ENCODE results near the gene EPB41. TPM values are rescaled to one million over a fixed set of nuclear protein-coding genes. Genes with fewer than 3 reads are reported as not detected.

EPB41 gene
- polyA plus RNA-seq, 1 of the 3 experiments (the other 2 are of a cell fraction) = 7.4 TPM

DNA sequence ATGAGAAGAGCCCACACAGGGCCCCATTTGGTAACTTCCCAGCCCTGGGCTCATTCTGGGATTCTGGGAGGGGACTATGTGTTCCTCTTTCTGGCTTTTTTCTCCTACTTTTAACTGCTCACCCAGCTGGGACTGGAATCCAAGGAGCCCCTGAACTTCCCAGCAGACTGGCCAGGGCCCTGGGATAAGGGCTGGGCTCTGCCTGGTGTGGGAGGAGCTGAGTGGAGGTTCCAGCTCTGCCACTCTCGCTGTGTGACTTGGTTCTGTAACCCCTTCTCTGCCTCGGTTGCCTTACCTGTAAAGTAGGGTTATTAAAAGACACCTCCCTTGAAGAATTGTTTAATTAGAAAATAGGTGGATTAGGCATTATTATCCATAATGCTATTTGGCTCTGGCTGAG, 19.6 kb upstream of the EPB41 start (continued):
- TF ChIP-seq EP300 (IDR thresholded peaks at IDR 0.05; ENCODE audit: borderline replicate concordance in 1 of 2, low read depth in 1 of 2, low read length in 1 of 2) = no peak
- no peak for TF ChIP-seq MXI1 (IDR thresholded peaks at IDR 0.05; ENCODE audit: low read depth, low read length)
- TF ChIP-seq, protein P1, sequence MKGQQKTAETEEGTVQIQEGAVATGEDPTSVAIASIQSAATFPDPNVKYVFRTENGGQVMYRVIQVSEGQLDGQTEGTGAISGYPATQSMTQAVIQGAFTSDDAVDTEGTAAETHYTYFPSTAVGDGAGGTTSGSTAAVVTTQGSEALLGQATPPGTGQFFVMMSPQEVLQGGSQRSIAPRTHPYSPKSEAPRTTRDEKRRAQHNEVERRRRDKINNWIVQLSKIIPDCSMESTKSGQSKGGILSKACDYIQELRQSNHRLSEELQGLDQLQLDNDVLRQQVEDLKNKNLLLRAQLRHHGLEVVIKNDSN (IDR thresholded peaks at IDR 0.05; ENCODE audit: borderline replicate concordance, low read depth) = no peak
- no peak for TF ChIP-seq RAD21 (IDR thresholded peaks at IDR 0.05; ENCODE audit: low read length)
- TF ChIP-seq, protein P2, sequence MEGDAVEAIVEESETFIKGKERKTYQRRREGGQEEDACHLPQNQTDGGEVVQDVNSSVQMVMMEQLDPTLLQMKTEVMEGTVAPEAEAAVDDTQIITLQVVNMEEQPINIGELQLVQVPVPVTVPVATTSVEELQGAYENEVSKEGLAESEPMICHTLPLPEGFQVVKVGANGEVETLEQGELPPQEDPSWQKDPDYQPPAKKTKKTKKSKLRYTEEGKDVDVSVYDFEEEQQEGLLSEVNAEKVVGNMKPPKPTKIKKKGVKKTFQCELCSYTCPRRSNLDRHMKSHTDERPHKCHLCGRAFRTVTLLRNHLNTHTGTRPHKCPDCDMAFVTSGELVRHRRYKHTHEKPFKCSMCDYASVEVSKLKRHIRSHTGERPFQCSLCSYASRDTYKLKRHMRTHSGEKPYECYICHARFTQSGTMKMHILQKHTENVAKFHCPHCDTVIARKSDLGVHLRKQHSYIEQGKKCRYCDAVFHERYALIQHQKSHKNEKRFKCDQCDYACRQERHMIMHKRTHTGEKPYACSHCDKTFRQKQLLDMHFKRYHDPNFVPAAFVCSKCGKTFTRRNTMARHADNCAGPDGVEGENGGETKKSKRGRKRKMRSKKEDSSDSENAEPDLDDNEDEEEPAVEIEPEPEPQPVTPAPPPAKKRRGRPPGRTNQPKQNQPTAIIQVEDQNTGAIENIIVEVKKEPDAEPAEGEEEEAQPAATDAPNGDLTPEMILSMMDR (IDR thresholded peaks at IDR 0.05) = no peak
- TF ChIP-seq, protein P3, sequence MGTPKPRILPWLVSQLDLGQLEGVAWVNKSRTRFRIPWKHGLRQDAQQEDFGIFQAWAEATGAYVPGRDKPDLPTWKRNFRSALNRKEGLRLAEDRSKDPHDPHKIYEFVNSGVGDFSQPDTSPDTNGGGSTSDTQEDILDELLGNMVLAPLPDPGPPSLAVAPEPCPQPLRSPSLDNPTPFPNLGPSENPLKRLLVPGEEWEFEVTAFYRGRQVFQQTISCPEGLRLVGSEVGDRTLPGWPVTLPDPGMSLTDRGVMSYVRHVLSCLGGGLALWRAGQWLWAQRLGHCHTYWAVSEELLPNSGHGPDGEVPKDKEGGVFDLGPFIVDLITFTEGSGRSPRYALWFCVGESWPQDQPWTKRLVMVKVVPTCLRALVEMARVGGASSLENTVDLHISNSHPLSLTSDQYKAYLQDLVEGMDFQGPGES (IDR thresholded peaks at IDR 0.05; ENCODE audit: low read depth, low read length) = no peak
- TF ChIP-seq TCF12 (IDR thresholded peaks at IDR 0.05) = no peak

DNA sequence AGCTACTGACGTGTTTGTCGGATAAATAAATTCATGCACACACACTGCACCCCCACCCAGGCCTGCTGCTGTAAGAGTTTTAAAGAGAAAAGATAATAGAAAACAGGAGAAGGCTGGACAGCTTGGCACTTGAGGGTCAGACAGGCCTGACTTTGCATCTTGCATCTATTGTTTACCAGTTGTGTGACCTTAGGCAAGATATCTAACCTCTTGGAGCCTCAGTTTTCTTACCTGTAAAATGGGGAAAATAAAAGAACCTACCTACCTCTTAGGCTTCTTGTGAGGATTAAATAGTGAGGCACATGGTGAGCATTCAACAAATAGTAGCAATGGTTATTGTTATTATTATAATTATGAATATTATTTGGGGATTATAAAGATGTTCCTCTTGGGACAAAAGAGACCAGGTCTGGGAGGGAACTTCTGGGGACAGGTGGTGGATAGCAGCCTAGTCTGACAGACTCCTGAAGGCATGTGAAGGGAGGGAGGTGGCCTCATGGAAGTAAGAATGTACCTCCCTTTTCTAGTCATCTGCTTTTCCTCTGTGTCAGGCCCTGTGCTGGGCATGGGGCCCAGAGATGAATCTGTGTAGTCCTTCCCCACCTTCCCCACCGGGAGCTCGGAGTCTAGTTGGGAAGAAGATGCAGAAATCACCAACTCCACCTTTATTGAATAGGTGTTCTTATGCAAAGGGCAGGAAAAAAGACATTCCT, 18.3 kb upstream of the EPB41 start:
- H3K4me3 ChIP-seq (ENCODE audit: low read depth in 2 of 2, low read length in 1 of 2) = no peak overlapping the region
- H3K27ac ChIP-seq (ENCODE audit: low read depth in 2 of 2, low read length in 1 of 2) = no peak overlapping the region
- no peak overlapping the region for H3K4me2 ChIP-seq
- no peaks in the 10 kb centered on the region for H3K9me3 ChIP-seq
- no peaks in the 10 kb centered on the region for H3K79me2 ChIP-seq (ENCODE audit: insufficient read depth)
- ChIA-PET POLR2A (no interaction called here), CTCF (interaction anchor here (2.3 to 6.6 kb wide), 2 partner anchors 14 to 138 kb away, joined by 9 to 31 read pairs; no protein-coding TSS in a partner anchor)
- H4K20me1 ChIP-seq (ENCODE audit: insufficient read depth) = no peaks in the 10 kb centered on the region
- DNase-seq = no peak
- H3K9ac ChIP-seq = no peak overlapping the region
- 86% methylated on average over 4 of the region's 4 CpGs for WGBS (ENCODE audit: low lambda C conversion rate)
- H2AFZ ChIP-seq (ENCODE audit: low read depth) = no peak overlapping the region
- TF ChIP-seq, protein P4, sequence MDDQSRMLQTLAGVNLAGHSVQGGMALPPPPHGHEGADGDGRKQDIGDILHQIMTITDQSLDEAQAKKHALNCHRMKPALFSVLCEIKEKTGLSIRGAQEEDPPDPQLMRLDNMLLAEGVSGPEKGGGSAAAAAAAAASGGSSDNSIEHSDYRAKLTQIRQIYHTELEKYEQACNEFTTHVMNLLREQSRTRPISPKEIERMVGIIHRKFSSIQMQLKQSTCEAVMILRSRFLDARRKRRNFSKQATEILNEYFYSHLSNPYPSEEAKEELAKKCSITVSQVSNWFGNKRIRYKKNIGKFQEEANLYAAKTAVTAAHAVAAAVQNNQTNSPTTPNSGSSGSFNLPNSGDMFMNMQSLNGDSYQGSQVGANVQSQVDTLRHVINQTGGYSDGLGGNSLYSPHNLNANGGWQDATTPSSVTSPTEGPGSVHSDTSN (IDR thresholded peaks at IDR 0.05) = 0 out of 2 replicates have a peak, but pooled peaks have one; percentile 36
- TF ChIP-seq TCF12 (IDR thresholded peaks at IDR 0.05) = peak; percentile 67
- TF ChIP-seq GATA2 (CRISPR knock-in tag; IDR thresholded peaks at IDR 0.05) = no peak
- TF ChIP-seq, protein P3 (IDR thresholded peaks at IDR 0.05; ENCODE audit: low read depth, low read length) = no peak
- H3K9me2 ChIP-seq = no peaks in the 10 kb centered on the region
- H3K27me3 ChIP-seq (ENCODE audit: insufficient read depth) = no peaks in the 10 kb centered on the region
- H3K4me1 ChIP-seq (ENCODE audit: control insufficient read depth in 1 of 2, insufficient read depth in 2 of 2, low read depth in 1 of 2, low read length in 1 of 2) = peaks cover 13 to 17% of the 10 kb centered on the region in 2 experiments; a peak in 2 of 4 replicates
- H3F3A ChIP-seq (replicated peaks; ENCODE audit: insufficient read depth) = no peaks in the 10 kb centered on the region
- no peaks in the 10 kb centered on the region for H3K36me3 ChIP-seq (replicated peaks in 1 of 2; ENCODE audit: control insufficient read depth in 1 of 2, insufficient read depth in 2 of 2, low read length in 1 of 2)

Data from SK-N-SH (cell line).